Astrocyte (in vitro differentiated cells and primary cell): ENCODE measurements around the gene CTCF. TPM values are rescaled to one million over a fixed set of nuclear protein-coding genes. Genes with fewer than 3 reads are reported as not detected.

Experiments used
- DNase-seq: peaks from one replicate; pipeline ENCODE4 v3.0.0-alpha.2; 2010; ENCODE audit warnings: low read depth
- FAIRE-seq: peaks from 2 replicates; lab custom pipeline; 2011; peaks lifted over from hg19 to GRCh38; lab: Jason Lieb, UNC
- H2AFZ ChIP-seq: 2 replicates; pipeline ENCODE4 v1.6.0; 2012; ENCODE audit warnings: low read depth, low read length, inconsistent platforms
- H3K27ac ChIP-seq: 2 replicates; pipeline ENCODE4 v1.5.1; 2011; ENCODE audit warnings: low read depth, low read length, inconsistent platforms
- H3K27me3 ChIP-seq: 2 replicates; pipeline ENCODE4 v1.6.0; 2011; ENCODE audit warnings: low read length, inconsistent platforms; ENCODE audit not compliant: insufficient read depth
- H3K36me3 ChIP-seq: 2 replicates; pipeline ENCODE4 v1.5.1; 2011; ENCODE audit warnings: low read length, inconsistent platforms; ENCODE audit not compliant: insufficient read depth
- H3K4me1 ChIP-seq: 2 replicates; pipeline ENCODE4 v1.5.1; 2011; ENCODE audit warnings: low read length, inconsistent platforms; ENCODE audit not compliant: insufficient read depth
- H3K4me2 ChIP-seq: 2 replicates; pipeline ENCODE4 v1.6.0; 2012; ENCODE audit warnings: low read length, inconsistent platforms
- H3K4me3 ChIP-seq: 2 replicates; pipeline ENCODE4 v1.5.1; 2011; ENCODE audit warnings: low read depth, mild to moderate bottlenecking, low read length, inconsistent platforms; ENCODE audit not compliant: insufficient read depth
- H3K79me2 ChIP-seq: 2 replicates; pipeline ENCODE4 v1.6.0; 2012; ENCODE audit warnings: mild to moderate bottlenecking, low read length, inconsistent platforms; ENCODE audit not compliant: insufficient read depth
- H3K9ac ChIP-seq: 2 replicates; pipeline ENCODE4 v1.6.0; 2012; ENCODE audit warnings: mild to moderate bottlenecking, low read length, inconsistent platforms
- H3K9me3 ChIP-seq: 2 replicates; pipeline ENCODE4 v1.5.1; 2012; ENCODE audit warnings: low read depth, mild to moderate bottlenecking, low read length, inconsistent platforms; ENCODE audit not compliant: insufficient read depth
- H4K20me1 ChIP-seq: 2 replicates; pipeline ENCODE4 v1.6.0; 2012; ENCODE audit warnings: low read length, inconsistent platforms; ENCODE audit not compliant: insufficient read depth
- H3K27ac Mint-ChIP-seq: one replicate; pipeline ENCODE4 v1.8.0; 2021; ENCODE audit warnings: mild to moderate bottlenecking, mixed read lengths; ENCODE audit not compliant: unreplicated experiment
- H3K27me3 Mint-ChIP-seq: one replicate; pipeline ENCODE4 v1.8.0; 2021; ENCODE audit warnings: low read depth, mixed read lengths; ENCODE audit not compliant: unreplicated experiment
- H3K36me3 Mint-ChIP-seq: one replicate; pipeline ENCODE4 v1.8.0; 2021; ENCODE audit warnings: low read depth, mixed read lengths; ENCODE audit not compliant: unreplicated experiment
- H3K4me1 Mint-ChIP-seq: one replicate; pipeline ENCODE4 v1.8.0; 2021; ENCODE audit warnings: low read depth, mixed read lengths; ENCODE audit not compliant: unreplicated experiment
- H3K4me3 Mint-ChIP-seq: one replicate; pipeline ENCODE4 v1.8.0; 2021; ENCODE audit warnings: mild to moderate bottlenecking, moderate library complexity, mixed read lengths; ENCODE audit not compliant: unreplicated experiment
- H3K9me3 Mint-ChIP-seq: one replicate; pipeline ENCODE4 v1.8.0; 2021; ENCODE audit warnings: mild to moderate bottlenecking, mixed read lengths; ENCODE audit not compliant: unreplicated experiment
- CTCF ChIP-seq: IDR thresholded peaks from 2 replicates; pipeline ENCODE4 v1.5.1; 2011; ENCODE audit warnings: low read depth, mild to moderate bottlenecking, inconsistent platforms, low read length, moderate library complexity; ENCODE audit not compliant: insufficient read depth
- EZH2 ChIP-seq: IDR thresholded peaks from 2 replicates; pipeline ENCODE4 v1.6.1; 2012; ENCODE audit warnings: mild to moderate bottlenecking, low read length, inconsistent platforms; ENCODE audit not compliant: insufficient read depth
- total RNA-seq: library from RNA; stranded (reverse); gene quantifications from 2 replicates; pipeline ENCODE4 v1.2.1, GENCODE V29; 2021

The CTCF gene
- total RNA-seq, 1 donor from 2014 or later = 26.8 TPM

DNA sequence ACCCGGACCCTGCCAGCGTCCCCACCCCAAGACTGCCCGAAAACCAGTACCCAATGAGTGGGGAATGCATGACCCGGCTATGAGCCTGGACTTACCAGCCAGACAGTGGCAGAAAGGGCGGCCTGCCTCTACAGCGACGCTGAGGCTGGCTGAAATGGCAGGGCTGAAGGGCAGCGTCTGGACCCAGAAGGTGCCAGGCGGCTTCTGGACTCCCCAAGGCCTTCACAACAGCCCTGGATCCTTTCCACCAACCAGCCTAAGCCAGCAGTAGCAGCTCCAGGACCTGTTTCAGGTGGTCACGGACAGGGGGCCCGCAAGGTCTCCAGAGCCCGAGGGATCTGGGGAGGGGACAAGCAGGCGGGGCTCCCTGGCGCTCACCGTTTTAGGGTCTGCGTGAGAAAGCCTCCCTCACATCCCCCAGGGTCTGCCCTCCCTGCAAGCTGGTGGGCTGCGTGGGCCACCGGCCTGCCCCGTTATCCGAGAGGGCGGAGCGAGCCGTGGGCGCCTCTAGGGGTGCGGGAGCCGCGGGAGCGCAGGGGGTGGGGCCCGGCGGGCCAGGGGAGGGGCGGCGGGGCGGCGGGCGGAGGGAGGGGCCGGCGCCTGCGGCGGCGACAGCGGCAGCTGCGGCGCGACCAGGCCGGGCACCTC lies 34.0 kb upstream of the CTCF start, which contains the start of gene RIPOR1:
Gene RIPOR1, plus strand, starts transcription at position 608 of the 648 bp plus-strand sequence. CDS start 9,618 bp downstream, outside the sequence.
- Histone ChIP-seq H3K27me3 (no peaks in the 10 kb centered on the region), H3K9ac (peak within 1 kb of the TSS; percentile 89), H3K36me3 (no peaks in the 10 kb centered on the region), H3K79me2 (peaks cover 44% of the 10 kb centered on the region), H3K4me2 (peak within 1 kb of the TSS; percentile 98), H2AFZ (peak within 1 kb of the TSS; percentile 74), H3K4me1 (peaks cover 41% of the 10 kb centered on the region), H3K27ac (peak within 1 kb of the TSS; percentile 84), H3K9me3 (no peaks in the 10 kb centered on the region), H3K4me3 (peak within 1 kb of the TSS; percentile 71), H4K20me1 (peaks cover 29% of the 10 kb centered on the region)
- peak within 1 kb of the TSS; percentile 94 for H3K4me3 Mint-ChIP-seq
- peaks cover 3% of the 10 kb centered on the region for H3K36me3 Mint-ChIP-seq
- DNase-seq (no peak), FAIRE-seq (no peak)
- H3K27ac Mint-ChIP-seq = peak within 1 kb of the TSS; percentile 94
- H3K9me3 Mint-ChIP-seq = peaks cover 4% of the 10 kb centered on the region
- no peak for TF ChIP-seq CTCF
- no peak for TF ChIP-seq EZH2
- peaks cover 12% of the 10 kb centered on the region for H3K27me3 Mint-ChIP-seq
- peaks cover 41% of the 10 kb centered on the region for H3K4me1 Mint-ChIP-seq

- Histone ChIP-seq H3K9me3 (no peaks in the 10 kb centered on the region), H3K79me2 (peaks cover 49% of the 10 kb centered on the region), H4K20me1 (peaks cover 33% of the 10 kb centered on the region), H3K4me3 (peak overlapping the region; percentile 71), H2AFZ (peak overlapping the region; percentile 74), H3K4me1 (peaks cover 41% of the 10 kb centered on the region), H3K4me2 (peak overlapping the region; percentile 98), H3K9ac (peak overlapping the region; percentile 89), H3K36me3 (no peaks in the 10 kb centered on the region), H3K27ac (peak overlapping the region; percentile 84), H3K27me3 (no peaks in the 10 kb centered on the region)
- Mint-ChIP-seq H3K4me3 (peak overlapping the region; percentile 94), H3K36me3 (peaks cover 5% of the 10 kb centered on the region), H3K27me3 (peaks cover 12% of the 10 kb centered on the region), H3K4me1 (peaks cover 42% of the 10 kb centered on the region), H3K9me3 (peaks cover 4% of the 10 kb centered on the region), H3K27ac (peak overlapping the region; percentile 94)
- DNase-seq (no peak), FAIRE-seq (no peak)
- TF ChIP-seq EZH2 (no peak), CTCF (no peak)
Measured at GRCh38 chr16:67528870-67529581, 33.3 kb upstream of the CTCF start.
